Measurements from ENCODE around the gene PITPNC1. TPM values are rescaled to one million over a fixed set of nuclear protein-coding genes. Genes with fewer than 3 reads are reported as not detected.
A peak's percentile ranks its signal among the peaks of the same experiment; 100 is the strongest.
"Not testable (repeated sequence)": the region's sequence is repeated elsewhere in the genome, so short reads cannot be mapped to it uniquely, and the experiment has no call there.

PITPNC1 gene
- total RNA-seq = 47.1 TPM
- long read RNA-seq, partial matches to known transcripts = 5 of 108 reads
- long read RNA-seq, other reads (novel, unspliced or antisense) = 103 of 108 reads

- DNase-seq (ENCODE audit: low spot score) = peak; percentile 95
These were observed at the start of gene PITPNC1 for GRCh38 chr17:67376737-67377487. Gene PITPNC1 (plus strand): TSS chr17:67377281.

- no peak for DNase-seq (ENCODE audit: low spot score)
These were observed 49.1 kb upstream of the PITPNC1 start for GRCh38 chr17:67328026-67328425.

- peak; percentile 59 for DNase-seq (ENCODE audit: low spot score)
These were observed 45.5 kb upstream of the PITPNC1 start for GRCh38 chr17:67331381-67332161.

DNA sequence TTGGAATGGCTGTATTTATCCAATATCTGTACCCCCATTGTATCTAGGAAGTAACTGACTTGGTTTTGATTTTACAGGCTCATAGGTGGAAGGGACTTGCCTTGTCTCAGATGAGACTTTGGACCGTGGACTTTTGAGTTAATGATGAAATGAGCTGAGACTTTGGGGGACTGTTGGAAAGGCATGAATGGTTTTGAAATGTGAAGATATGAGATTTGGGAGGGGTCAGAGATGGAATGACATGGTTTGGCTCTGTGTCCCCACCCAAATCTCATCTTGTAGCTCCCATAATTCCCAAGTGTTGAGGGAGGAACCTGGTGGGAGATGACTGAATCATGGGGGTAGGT, 44.9 kb upstream of the PITPNC1 start:
- DNase-seq (ENCODE audit: low spot score) = not testable (repeated sequence)

DNA sequence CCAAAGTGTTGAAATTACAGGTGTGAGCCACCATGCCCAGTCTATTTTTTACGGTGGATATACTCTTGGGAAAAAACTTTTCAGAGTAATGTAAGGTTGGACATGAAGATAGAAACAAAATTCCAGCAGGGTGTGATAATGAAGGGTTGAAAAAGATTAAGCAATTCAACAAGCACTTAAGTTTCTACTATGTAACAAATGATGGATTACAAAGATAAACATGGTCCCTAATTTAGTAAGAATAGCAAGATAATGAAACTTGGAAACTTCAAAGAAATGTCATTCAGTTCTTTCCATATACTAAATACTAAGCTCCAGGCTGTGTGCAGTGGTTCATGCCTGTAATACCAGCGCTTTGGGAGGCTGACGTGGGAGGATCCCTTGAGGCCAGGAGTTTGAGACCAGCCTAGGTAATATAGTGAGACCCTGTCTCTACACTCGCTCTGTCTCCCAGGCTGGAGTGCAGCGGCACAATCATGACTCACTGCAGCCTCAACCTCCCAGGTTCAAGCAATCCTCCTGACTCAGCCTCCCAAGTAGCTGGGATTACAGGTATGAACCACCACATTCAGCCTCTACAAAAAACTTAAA, 41.7 kb upstream of the PITPNC1 start:
- DNase-seq (ENCODE audit: low spot score) = no peak

GRCh38 chr17:67336859-67337258, 40.2 kb upstream of the PITPNC1 start:
- DNase-seq (ENCODE audit: low spot score) = peak; percentile 59

DNA sequence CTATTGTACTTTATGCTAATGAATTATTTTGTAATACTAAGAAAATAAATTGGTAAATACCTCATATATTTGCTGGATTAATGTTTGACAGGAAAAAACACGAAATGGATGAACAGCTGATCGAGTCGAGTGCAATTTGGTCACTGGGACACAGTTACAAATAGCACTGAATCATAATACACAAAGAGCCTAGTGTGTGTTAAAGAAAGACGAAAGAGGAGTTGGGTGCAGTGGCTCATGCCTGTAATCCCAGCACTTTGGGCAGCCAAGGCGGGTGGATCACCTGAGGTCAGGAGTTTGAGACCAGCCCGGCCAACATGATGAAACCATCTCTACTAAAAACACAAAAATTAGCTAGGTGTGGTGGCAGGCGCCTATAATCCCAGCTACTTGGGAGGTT, 38.7 kb upstream of the PITPNC1 start:
- DNase-seq (ENCODE audit: low spot score) = peak; percentile 33

DNA sequence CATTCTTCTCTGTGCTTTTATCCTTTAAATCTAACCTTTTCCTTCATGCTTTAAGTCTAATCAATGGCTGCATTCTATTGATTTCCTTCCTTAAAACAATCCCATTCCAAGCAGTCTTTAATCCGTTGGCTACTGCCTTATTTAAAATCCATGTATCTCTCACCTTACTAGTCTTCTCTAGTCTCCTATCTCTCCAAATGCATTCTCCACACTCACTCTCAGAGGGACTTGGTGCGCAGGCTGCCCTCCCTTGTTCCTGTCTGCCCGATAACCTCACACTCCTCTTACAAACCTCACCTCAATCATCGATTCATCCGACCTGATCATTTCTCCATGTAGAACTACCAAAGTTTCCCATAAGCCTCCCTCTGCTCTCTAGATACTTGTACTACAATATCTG, 33.8 kb upstream of the PITPNC1 start:
- no peak for DNase-seq (ENCODE audit: low spot score)

GRCh38 chr17:67347826-67348225, 29.3 kb upstream of the PITPNC1 start:
- DNase-seq (ENCODE audit: low spot score) = no peak

DNA sequence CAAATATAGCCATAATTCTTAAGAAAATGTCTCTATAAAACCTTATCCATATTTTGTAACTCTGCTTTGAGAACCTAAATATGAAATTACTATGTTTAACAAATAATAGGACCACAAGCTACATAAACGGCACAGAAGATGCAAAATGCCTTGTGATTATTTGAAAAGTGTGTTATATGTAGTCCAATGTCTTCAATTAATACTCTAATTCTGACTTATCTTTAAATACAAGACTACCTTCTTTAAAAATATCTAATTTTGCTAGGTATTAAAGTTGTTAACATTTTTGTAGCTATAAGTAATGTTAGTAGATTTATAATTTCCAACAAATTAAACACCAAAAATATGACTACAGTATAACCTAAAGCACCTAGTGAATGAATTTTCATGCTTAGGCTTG, 27.7 kb upstream of the PITPNC1 start:
- DNase-seq (ENCODE audit: low spot score) = no peak

GRCh38 chr17:67353161-67353560, 23.9 kb upstream of the PITPNC1 start:
- no peak for DNase-seq (ENCODE audit: low spot score)

DNA sequence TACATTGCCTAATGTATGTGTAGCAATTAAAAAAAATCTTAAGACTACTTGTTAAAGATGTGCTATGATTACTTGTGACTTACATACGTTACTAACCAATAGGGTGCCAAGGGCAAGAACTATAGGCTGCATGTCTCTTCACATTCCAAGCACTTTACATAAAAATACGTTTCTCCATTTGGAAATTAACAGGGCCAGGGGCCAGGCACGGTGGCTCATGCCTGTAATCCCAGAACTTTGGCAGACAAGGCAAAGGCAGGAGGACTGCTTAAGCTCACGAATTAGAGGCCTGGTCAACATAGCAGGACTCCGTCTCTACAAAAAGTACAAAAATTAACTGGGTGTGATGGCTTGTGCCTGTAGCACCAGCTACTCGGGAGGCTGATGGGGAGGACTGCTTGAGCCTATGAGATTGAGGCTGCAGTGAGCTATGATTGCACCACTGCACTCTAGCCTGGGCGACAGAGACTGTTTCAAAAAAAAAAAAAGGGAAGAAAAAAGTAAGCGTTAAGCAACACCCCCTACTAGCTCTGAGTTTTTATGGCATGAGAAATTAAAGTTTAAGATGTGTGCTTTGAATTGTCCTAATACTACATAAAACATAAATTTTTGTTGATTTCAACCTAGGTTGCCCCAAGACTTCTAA, 23.0 kb upstream of the PITPNC1 start:
- DNase-seq (ENCODE audit: low spot score) = no peak

GRCh38 chr17:67358612-67359011, 18.5 kb upstream of the PITPNC1 start:
- DNase-seq (ENCODE audit: low spot score) = no peak

DNA sequence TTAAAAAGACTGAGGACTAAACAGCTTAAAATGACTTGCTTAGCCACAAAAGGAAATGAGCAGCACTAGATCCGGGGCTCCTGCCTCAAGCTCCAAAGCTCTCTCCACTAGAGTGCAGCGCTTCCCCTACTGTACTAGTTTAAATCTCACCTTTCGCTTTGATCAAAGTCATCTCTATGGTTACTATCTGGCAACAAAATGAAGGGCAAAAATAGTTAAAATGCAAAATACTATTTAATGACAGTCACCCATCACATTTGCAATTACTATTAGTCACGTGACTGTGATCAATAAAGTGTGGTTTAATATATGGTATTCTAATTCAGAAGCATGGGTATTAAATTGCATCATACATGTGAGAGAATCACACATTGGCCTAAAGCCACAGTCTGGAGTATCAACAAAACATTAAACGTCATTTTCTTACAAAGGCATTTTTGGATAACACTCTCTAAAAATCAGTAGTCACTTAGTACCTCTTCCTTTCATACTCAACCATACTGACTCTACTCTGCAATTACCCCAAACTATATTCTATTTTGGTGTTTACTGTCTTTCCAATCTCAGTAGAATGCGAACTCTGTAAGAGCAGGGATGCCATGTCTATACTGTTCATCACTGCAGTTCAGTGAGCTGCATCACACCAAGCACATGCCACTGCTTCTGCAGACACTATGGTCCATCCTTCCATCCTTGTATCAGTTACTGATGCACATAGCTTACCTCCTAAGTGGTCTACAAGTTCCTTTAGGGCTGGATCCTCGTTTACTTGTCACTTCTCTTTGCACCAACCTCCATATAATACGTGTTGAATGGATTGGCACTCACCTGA, 16.9 kb upstream of the PITPNC1 start:
- no peak for DNase-seq (ENCODE audit: low spot score)

GRCh38 chr17:67360880-67361279, 16.2 kb upstream of the PITPNC1 start:
- no peak for DNase-seq (ENCODE audit: low spot score)

- DNase-seq (ENCODE audit: low spot score) = no peak
These were observed 14.9 kb upstream of the PITPNC1 start for GRCh38 chr17:67362173-67362572.

DNA sequence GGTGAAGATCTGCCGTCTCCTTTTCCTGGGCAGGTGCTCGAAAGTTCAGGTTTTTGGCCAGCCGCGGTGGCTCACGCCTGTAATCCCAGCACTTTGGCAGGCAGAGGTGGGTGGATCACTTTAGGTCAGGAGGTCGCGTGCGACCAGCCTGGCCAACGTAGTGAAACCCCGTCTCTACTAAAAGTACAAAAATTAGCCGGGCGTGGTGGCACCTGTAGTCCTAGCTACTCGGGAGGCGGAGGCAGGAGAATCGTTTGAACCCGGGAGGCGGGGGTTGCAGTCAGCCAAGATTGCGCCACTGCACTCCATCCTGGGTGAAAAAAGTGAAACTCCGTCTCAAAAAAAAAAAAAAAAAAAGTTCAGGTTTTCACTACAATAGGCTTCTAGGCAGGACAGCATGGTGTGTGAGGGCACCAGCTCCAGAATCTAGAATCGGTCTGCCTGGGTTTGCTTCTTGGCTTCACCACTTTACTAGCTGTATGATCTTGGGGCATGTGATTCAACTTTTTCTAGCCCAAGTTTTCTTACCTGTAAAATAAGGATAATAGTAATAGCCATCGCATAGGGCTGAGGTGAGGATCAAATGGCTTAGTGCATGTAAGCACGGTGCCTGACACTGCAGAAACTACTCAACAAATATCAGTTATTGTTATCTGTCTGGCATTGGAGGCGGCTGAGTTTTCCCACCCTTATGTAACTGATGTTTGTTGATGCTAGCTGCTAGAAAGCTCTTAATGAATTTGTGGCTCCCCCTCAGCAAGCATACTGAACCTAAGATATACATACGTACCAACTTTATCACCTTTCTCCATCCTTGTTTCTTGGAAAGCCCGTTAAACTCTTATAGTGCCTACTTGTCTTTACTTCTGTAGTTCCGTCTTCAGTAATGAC, 12.0 kb upstream of the PITPNC1 start:
- DNase-seq (ENCODE audit: low spot score) = no peak

DNA sequence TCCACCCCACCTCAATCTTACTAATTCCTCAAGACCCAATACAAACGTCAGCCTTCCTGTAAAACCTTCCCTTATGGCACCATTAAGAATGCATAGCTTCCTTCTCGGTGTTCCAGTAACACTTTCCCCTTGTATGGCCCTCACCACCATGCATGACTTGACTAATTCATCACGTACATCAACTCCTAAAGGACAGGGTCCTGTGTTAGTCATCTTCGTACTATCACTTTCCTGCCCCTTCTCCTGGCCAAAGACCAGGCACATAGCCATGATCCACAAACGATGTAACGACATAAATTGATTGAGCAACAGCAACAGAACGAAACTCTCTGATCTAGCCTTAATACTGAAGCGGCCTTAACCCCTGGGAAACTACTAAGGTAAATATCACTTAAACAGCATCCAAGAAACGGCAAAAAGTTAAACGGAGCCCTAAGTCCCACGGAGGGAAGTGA, 11.3 kb upstream of the PITPNC1 start:
- DNase-seq (ENCODE audit: low spot score) = no peak

Data from mesenteric fat pad (tissue), 1 donor.